RWPE2 (cell line): Measurements from ENCODE around the gene ZCCHC2.

Source experiments
- ATAC-seq: fragments of 200-7000 bp; cut with Tn5 transposase; 3 replicates; pipeline ENCODE4 v1.9.1; 2021; ENCODE audit warnings: low read depth
- DNase-seq: peaks from one replicate; pipeline ENCODE4 v3.0.0-alpha.2; 2020; ENCODE audit warnings: low spot score
- H3K27ac ChIP-seq: fragments of 450-650 bp; 2 replicates; pipeline ENCODE4 v1.5.1; 2017; ENCODE audit warnings: mild to moderate bottlenecking; ENCODE audit not compliant: poor library complexity, severe bottlenecking
- H3K27me3 ChIP-seq: fragments of 250-450 bp; sonication (Bioruptor Pico); 2 replicates; pipeline ENCODE4 v1.5.1; 2021; ENCODE audit warnings: mild to moderate bottlenecking, moderate library complexity; ENCODE audit not compliant: insufficient read depth, poor library complexity, severe bottlenecking
- H3K36me3 ChIP-seq: fragments of 250-450 bp; sonication (Bioruptor Pico); 2 replicates; pipeline ENCODE4 v1.5.1; 2020; ENCODE audit warnings: low read depth, mild to moderate bottlenecking, moderate library complexity
- H3K4me1 ChIP-seq: fragments of 250-450 bp; sonication (Bioruptor Pico); 2 replicates; pipeline ENCODE4 v1.5.1; 2021; ENCODE audit warnings: mild to moderate bottlenecking, moderate library complexity; ENCODE audit not compliant: insufficient read depth, poor library complexity, severe bottlenecking
- H3K4me3 ChIP-seq: fragments of 250-450 bp; sonication (Bioruptor Pico); 2 replicates; pipeline ENCODE4 v1.5.1; 2021; ENCODE audit warnings: mild to moderate bottlenecking, moderate library complexity; ENCODE audit not compliant: severe bottlenecking
- H3K9me3 ChIP-seq: fragments of 250-450 bp; sonication (Bioruptor Pico); 2 replicates; pipeline ENCODE4 v1.5.1; 2021; ENCODE audit warnings: mild to moderate bottlenecking, moderate library complexity; ENCODE audit not compliant: severe bottlenecking
- TF ChIP-seq, protein P1 (sequence below): fragments of 450-650 bp; IDR thresholded peaks from one replicate; pipeline ENCODE4 v1.5.1; 2017; ENCODE audit warnings: mild to moderate bottlenecking, moderate library complexity; ENCODE audit not compliant: poor library complexity, severe bottlenecking

The ZCCHC2 gene

DNA sequence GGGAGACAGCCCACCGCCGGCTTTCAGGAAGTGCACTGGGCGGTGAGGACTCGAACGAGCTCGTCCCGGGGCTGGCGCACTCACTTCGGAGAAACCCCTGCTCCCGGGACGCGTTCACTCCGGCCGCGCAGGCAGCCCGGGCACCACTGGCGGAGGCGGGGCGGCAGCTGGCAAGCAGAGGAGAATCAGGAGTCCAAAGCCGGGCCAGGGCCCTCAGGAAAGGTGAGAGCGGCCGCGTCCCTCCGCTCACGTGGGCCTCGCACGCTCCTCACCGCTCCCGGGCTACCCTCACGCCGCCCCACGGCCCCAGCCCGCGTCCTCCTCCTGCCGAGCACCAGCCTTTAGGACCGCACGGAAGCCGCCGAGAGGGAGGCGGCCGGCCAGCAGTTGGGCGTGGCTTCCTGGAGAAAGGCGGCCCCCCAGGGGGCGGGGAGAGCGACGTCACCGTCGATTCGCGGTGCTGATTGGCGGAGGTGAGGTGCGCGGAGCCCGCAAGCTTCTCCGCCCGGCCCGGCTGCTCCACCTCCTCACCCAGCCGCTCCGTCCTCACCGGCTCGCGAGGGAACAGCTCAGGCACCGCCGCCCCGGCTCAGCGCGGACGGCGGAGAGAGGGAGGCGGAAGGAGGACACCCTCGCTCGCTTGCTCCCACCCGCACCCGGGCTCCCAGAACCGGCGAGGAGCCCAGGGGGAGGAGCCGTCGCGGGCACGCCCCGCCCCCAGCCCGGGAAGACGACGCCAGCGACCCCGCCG is at the start of gene ZCCHC2:
ZCCHC2 (plus strand) TSS at position 522 of the 751 bp plus-strand sequence. CDS start 400 bp downstream, outside the sequence.
- DNase-seq, result peak; percentile 94
- peak within 1 kb of the TSS; percentile 87 for H3K27ac ChIP-seq
- H3K27me3 ChIP-seq, result no peaks in the 10 kb centered on the region
- peaks cover 13% of the 10 kb centered on the region for H3K4me1 ChIP-seq
- ATAC-seq, result peak; percentile 86
- H3K4me3 ChIP-seq, result peak within 1 kb of the TSS; percentile 68
- no peaks in the 10 kb centered on the region for H3K36me3 ChIP-seq
- TF ChIP-seq, protein P1, sequence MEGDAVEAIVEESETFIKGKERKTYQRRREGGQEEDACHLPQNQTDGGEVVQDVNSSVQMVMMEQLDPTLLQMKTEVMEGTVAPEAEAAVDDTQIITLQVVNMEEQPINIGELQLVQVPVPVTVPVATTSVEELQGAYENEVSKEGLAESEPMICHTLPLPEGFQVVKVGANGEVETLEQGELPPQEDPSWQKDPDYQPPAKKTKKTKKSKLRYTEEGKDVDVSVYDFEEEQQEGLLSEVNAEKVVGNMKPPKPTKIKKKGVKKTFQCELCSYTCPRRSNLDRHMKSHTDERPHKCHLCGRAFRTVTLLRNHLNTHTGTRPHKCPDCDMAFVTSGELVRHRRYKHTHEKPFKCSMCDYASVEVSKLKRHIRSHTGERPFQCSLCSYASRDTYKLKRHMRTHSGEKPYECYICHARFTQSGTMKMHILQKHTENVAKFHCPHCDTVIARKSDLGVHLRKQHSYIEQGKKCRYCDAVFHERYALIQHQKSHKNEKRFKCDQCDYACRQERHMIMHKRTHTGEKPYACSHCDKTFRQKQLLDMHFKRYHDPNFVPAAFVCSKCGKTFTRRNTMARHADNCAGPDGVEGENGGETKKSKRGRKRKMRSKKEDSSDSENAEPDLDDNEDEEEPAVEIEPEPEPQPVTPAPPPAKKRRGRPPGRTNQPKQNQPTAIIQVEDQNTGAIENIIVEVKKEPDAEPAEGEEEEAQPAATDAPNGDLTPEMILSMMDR, result no peak
- H3K9me3 ChIP-seq, result no peaks in the 10 kb centered on the region

DNA sequence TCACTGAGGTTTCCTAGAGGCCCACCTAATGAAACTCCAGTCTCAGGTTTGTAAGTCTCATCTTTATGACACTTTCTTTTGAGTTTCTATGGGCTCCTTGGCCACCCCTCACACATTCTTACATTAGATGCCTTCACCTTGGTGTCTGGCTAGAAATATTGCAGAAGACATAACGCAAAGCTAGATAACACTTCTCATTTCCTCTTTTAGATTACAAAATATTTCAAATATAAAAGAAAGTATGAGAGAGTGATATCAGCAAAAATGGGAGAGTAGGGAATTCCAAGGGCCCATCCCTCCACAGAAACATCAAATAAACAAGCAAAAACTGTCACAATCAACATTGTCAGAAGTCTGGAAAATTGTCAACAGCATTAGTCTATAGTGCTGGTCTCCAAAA is 43.3 kb upstream of the ZCCHC2 start:
- Histone ChIP-seq H3K9me3 (peaks cover 4% of the 10 kb centered on the region), H3K27me3 (no peaks in the 10 kb centered on the region), H3K36me3 (no peaks in the 10 kb centered on the region), H3K4me3 (no peak overlapping the region), H3K27ac (no peak overlapping the region), H3K4me1 (no peaks in the 10 kb centered on the region)
- TF ChIP-seq, protein P1, result no peak
- DNase-seq (no peak), ATAC-seq (no peak)

DNA sequence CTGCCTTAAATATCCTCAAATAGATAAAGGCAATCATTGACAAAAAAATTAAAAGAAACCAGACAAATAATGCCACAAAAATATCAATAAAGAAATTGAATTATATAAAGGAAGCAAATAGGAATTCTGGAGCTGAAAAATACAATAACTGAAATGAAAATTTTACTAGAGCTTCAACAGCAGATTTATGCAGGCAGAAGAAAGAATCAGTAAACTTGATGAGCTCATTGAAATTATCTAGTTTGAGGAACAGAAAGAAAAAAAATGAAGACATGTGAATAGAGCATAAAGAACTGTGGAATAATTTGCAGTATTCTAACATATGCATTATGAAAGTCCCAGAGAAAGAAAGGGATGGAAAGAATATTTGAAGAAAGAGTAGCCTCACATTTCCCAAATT is 41.9 kb upstream of the ZCCHC2 start:
- Histone ChIP-seq H3K4me1 (peaks cover 7% of the 10 kb centered on the region), H3K36me3 (no peaks in the 10 kb centered on the region), H3K9me3 (peaks cover 4% of the 10 kb centered on the region), H3K27ac (no peak overlapping the region), H3K4me3 (no peak overlapping the region), H3K27me3 (no peaks in the 10 kb centered on the region)
- no peak for DNase-seq
- TF ChIP-seq, protein P1, result no peak
- no peak for ATAC-seq

DNA sequence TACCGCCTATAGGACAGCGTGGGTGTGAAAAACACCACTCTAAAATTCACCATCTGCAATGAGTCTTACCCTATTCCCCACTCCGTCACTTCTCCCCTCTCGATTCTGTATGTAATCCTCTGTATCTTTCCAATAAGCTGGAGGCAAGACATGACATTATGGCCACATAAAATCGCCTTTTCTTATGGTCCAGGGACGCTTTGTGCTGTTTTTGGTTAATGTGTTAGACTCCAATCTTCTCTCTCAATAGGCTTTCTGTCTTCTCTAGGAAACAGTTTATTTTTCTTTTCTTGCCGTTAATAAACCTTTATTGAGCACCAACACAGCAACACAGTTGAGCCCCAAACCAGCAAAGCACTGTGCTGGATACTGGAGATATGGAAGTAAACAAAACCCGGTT is 37.9 kb upstream of the ZCCHC2 start:
- H3K36me3 ChIP-seq, result no peaks in the 10 kb centered on the region
- H3K9me3 ChIP-seq, result peaks cover 4% of the 10 kb centered on the region
- no peaks in the 10 kb centered on the region for H3K27me3 ChIP-seq
- DNase-seq (no peak), ATAC-seq (no peak)
- TF ChIP-seq, protein P1, result no peak
- H3K4me3 ChIP-seq, result no peak overlapping the region
- H3K27ac ChIP-seq, result peak overlapping the region; percentile 85
- H3K4me1 ChIP-seq, result peaks cover 16% of the 10 kb centered on the region

DNA sequence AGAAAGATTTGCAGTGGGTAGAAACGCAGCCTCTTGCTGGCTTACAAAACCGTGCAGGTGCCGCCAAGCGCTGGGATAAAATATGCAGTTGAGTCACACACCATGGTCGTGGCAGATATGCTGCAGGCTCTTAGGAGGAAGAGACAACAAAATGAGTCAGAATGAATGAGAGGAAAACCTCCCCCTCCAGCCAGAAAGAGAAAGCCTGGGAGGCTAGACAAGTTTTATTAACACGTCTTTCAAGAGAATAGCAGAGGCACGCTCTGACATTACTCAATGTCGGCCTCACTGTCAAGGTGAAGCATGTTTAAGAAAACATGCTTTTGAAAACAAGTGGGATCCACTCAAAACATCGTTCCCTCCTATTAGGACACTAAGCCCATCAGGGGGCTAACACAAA is 37.1 kb upstream of the ZCCHC2 start:
- ATAC-seq, result peak; percentile 93

More for the DNA sequence above, 37.1 kb upstream of the ZCCHC2 start:
- DNase-seq, result peak; percentile 77
- Histone ChIP-seq H3K9me3 (peaks cover 2% of the 10 kb centered on the region), H3K36me3 (no peaks in the 10 kb centered on the region), H3K4me1 (peaks cover 16% of the 10 kb centered on the region), H3K27ac (peak overlapping the region; percentile 85), H3K27me3 (no peaks in the 10 kb centered on the region), H3K4me3 (no peak overlapping the region)
- TF ChIP-seq, protein P1, result no peak
